Measurements from ENCODE around the gene DNAI1. TPM values are rescaled to one million over a fixed set of nuclear protein-coding genes. Genes with fewer than 3 reads are reported as not detected.

Gene DNAI1
- total and polyA plus RNA-seq, 2 of the 4 experiments (the other 2 are of a cell fraction): not detected

DNA sequence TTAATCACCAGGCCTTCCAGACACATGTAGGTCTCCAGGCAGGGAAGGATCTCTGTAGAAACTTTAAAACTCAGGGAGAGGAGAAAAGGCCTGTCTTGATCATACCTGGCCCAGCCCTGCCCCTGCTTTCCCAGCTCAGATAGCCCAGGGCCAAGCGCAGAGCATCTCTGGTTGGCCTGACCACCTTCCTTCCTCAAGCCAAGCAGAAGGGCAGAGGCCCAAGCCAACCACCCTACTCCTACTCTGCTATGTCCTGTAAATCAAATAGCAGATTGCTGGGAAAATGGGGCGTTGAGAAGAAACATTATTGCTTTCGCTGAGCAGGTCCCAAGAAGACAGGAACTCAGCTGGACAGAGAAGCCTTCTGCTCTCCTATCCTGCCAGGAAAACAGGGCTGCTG lies 49.9 kb downstream of the DNAI1 start:
- no peak overlapping the region for H2AK5ac ChIP-seq (ENCODE audit: low read depth, low read length)
- no peaks in the 10 kb centered on the region for H3K4me1 ChIP-seq (ENCODE audit: control insufficient read depth, insufficient read depth, low read length)
- H3K56ac ChIP-seq (ENCODE audit: extremely low read depth, insufficient read depth, low read length): no peak overlapping the region
- no peak overlapping the region for H3K14ac ChIP-seq (replicated peaks; ENCODE audit: low read depth, low read length)
- H2AFZ ChIP-seq (replicated peaks; ENCODE audit: low read length, poor library complexity): no peak overlapping the region
- H3K9ac ChIP-seq (ENCODE audit: low read depth, low read length): no peak overlapping the region
- no peak overlapping the region for H3K18ac ChIP-seq (ENCODE audit: low read depth, low read length)
- peaks cover 55% of the 10 kb centered on the region for H3K27me3 ChIP-seq (ENCODE audit: control insufficient read depth, insufficient read depth, low read length)
- BruUV-seq (replicated peaks): no TSS peak
- no peaks in the 10 kb centered on the region for H3K79me1 ChIP-seq (ENCODE audit: low read depth in 1 of 2, low read length in 2 of 2)
- in situ Hi-C loops (cut with MboI; ENCODE audit: low sequenced_read_pairs) (no loop called here), dilution Hi-C loops (cut with HindIII; ENCODE audit: low sequenced_read_pairs, unreplicated experiment) (no loop called here), intact Hi-C loops (cut with micrococcal nuclease) (no loop called here)
- ATAC-seq (ENCODE audit: low read depth): no peak
- no peak overlapping the region for H4K91ac ChIP-seq (ENCODE audit: insufficient read depth, low read depth, low read length)
- H3K9me1 ChIP-seq (ENCODE audit: insufficient read depth, low read length): no peaks in the 10 kb centered on the region
- H3K36me3 ChIP-seq (ENCODE audit: control insufficient read depth, insufficient read depth, low read length): no peaks in the 10 kb centered on the region
- H2BK120ac ChIP-seq (ENCODE audit: low read depth, low read length): no peak overlapping the region
- H3K4me2 ChIP-seq (ENCODE audit: low read depth, low read length): no peak overlapping the region
- no peak overlapping the region for H2BK5ac ChIP-seq (ENCODE audit: low read depth, low read length, poor library complexity, severe bottlenecking)
- TF ChIP-seq, protein P1, sequence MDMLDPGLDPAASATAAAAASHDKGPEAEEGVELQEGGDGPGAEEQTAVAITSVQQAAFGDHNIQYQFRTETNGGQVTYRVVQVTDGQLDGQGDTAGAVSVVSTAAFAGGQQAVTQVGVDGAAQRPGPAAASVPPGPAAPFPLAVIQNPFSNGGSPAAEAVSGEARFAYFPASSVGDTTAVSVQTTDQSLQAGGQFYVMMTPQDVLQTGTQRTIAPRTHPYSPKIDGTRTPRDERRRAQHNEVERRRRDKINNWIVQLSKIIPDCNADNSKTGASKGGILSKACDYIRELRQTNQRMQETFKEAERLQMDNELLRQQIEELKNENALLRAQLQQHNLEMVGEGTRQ (IDR thresholded peaks at IDR 0.05; ENCODE audit: low read depth, low read length): no peak
- TF ChIP-seq NFE2L2 (IDR thresholded peaks at IDR 0.05; ENCODE audit: low read depth, low read length): no peak
- no peak for TF ChIP-seq MXI1 (IDR thresholded peaks at IDR 0.05; ENCODE audit: borderline replicate concordance, low read depth, low read length)
- TF ChIP-seq MAFK (IDR thresholded peaks at IDR 0.05; ENCODE audit: low read depth, low read length): no peak
- no peak for TF ChIP-seq BHLHE40 (IDR thresholded peaks at IDR 0.05; ENCODE audit: low read depth, low read length)
- no peak for TF ChIP-seq RAD21 (IDR thresholded peaks at IDR 0.05; ENCODE audit: low read length)
- WGBS, 2 experiments (ENCODE audit: extremely low coverage in 2 of 2, insufficient read length in 1 of 2): no CpG with 5 or more reads among the region's 3 CpGs
- no peak overlapping the region for H2BK20ac ChIP-seq (ENCODE audit: low read depth, low read length)
- ChIA-PET CTCF (no interaction called here), POLR2A (ENCODE audit: unreplicated experiment) (no interaction called here)
- no peak overlapping the region for H2AK9ac ChIP-seq (replicated peaks; ENCODE audit: low read depth, low read length, poor library complexity)
- no peak overlapping the region for H3K4me3 ChIP-seq (ENCODE audit: insufficient read depth, low read depth, low read length)
- no peak overlapping the region for H3K4ac ChIP-seq (ENCODE audit: low read depth, low read length)
- no peak for DNase-seq
- H3K9me3 ChIP-seq (ENCODE audit: control insufficient read depth, insufficient read depth, low read length): no peaks in the 10 kb centered on the region
- H4K8ac ChIP-seq (ENCODE audit: low read depth in 2 of 2, low read length in 2 of 2): no peak overlapping the region
- no peak overlapping the region for H2BK15ac ChIP-seq (ENCODE audit: low read depth, low read length)
- no peak overlapping the region for H3K27ac ChIP-seq (ENCODE audit: insufficient read depth, low read length)
- no peaks in the 10 kb centered on the region for H4K20me1 ChIP-seq (ENCODE audit: insufficient read depth, low read length)
- no peak overlapping the region for H4K5ac ChIP-seq (ENCODE audit: low read depth, low read length)
- H3K23ac ChIP-seq (ENCODE audit: low read depth, low read length): no peak overlapping the region

All from IMR-90 (cell line).